NK-92 treated with Interleukin-12 subunit alpha and Interleukin-12 subunit beta, amount 100 ng/mL, for 24 hours (cell line): ENCODE data around the gene UBXN6.

ENCODE experiments used
- DNase-seq: peaks from one replicate; lab custom pipeline; 2025; lab: John Stamatoyannopoulos, UW

The UBXN6 gene

GRCh38 chr19:4409123-4409933, 48.3 kb downstream of the UBXN6 start:
- no peak for DNase-seq

- DNase-seq, result no peak
Measured at GRCh38 chr19:4406626-4407025, 51.0 kb downstream of the UBXN6 start.

GRCh38 chr19:4405977-4406376, 51.6 kb downstream of the UBXN6 start:
- no peak for DNase-seq

GRCh38 chr19:4403005-4403761, 54.4 kb downstream of the UBXN6 start:
- no peak for DNase-seq

GRCh38 chr19:4402171-4403004, 55.2 kb downstream of the UBXN6 start, which contains the start of gene CHAF1A:
TSS of gene CHAF1A (plus strand) at chr19:4402640. CDS start at chr19:4402763, 123 bp downstream.
- DNase-seq, result peak; percentile 100

- DNase-seq, result no peak
Measured at GRCh38 chr19:4401769-4402170, 55.8 kb downstream of the UBXN6 start.

- peak; percentile 94 for DNase-seq
Measured at GRCh38 chr19:4400135-4400936, 57.3 kb downstream of the UBXN6 start, which contains the start of gene SH3GL1. TSS of gene SH3GL1 (minus strand) at chr19:4400547. CDS start at chr19:4400368, 179 bp downstream.

- no peak for DNase-seq
Measured at GRCh38 chr19:4399812-4400134, 57.8 kb downstream of the UBXN6 start.

GRCh38 chr19:4396949-4397783, 60.4 kb downstream of the UBXN6 start:
- DNase-seq, result no peak
